Anterior cingulate cortex (tissue), 58 donors: Measurements from ENCODE around the gene YBX2.
"Not testable (repeated sequence)": the region's sequence is repeated elsewhere in the genome, so short reads cannot be mapped to it uniquely, and the experiment has no call there.

Source experiments
- DNase-seq, 58 donors: peaks; one replicate each; lab custom pipeline; 2025; lab: John Stamatoyannopoulos, UW

The YBX2 gene

DNA sequence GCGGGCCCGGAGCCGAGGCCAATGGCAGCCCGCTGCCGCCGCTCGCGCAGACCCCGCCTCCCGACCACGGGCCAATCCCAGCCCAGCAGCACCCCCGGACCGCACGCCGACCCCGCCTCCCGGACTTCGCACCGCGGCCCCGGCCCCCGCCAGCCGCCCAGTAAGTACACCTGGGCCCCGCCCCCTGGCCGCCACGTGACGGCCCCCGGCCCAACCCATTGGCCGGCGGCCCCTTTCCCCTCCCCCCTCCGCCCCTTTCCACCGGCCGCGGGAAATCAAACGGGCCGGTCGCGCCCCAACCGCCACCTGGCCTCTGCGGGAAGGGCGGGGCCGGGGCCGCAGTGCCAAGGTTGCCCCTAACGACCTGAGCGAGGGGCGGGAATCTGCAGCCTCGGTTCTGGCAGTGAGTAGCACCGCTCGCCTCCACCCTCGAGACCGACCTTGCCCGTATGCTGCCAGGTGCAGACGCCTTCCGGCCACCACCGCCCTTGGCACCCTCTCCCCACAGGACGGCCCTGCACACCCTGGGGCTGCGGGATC, at the start of gene YBX2:
YBX2 (minus strand) TSS at position 26 of the 540 bp plus-strand sequence. CDS start 139 bp downstream, outside the sequence.
- peak in 13 of 58 donors; percentile 5 to 61 (median 18) for DNase-seq

DNA sequence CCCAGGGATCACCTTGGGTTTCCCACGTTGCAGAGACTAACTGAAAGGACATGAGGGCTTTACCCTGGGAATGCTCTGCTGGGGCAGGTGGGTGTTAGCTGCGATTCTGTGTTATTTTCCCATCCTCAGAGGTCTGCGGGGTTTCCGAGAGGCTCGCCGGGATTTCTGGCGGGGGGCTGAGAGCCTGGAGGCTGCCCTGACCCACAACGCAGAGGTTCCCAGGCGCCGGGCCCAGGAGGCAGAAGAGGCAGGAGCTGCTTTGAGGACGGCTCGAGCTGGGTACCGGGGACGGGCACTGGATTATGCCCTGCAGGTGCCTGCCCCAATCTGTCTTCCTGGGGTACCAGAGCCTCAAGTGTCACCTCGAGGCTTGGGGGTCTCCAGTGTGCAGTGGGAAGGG, 48.8 kb upstream of the YBX2 start:
- DNase-seq: no peak

GRCh38 chr17:7341842-7342241, 47.4 kb upstream of the YBX2 start:
- DNase-seq: no peak

DNA sequence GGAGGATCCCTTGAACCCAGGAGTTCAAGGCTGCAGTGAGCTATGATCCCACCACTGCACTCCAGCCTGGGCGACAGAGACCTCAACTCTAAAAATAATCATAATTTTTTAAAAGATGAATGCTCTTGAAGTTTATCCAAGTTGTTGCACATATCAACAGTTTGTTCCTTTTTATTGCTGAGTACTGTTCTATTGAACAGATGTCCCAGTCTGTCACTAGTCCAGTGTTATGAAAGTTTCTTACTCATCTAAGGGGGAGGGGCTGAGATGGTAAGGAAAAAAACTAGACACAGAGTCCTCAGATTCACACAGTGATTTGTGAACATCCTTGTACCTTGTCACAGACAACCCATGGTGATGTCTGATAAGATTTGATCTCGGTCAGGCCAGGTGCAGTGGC, 45.7 kb upstream of the YBX2 start:
- no peak for DNase-seq

- not testable (repeated sequence) for DNase-seq
These were observed 43.2 kb upstream of the YBX2 start for GRCh38 chr17:7337600-7337999.

GRCh38 chr17:7336240-7337175, 42.1 kb upstream of the YBX2 start, which contains the start of gene ACAP1:
ACAP1 (plus strand) TSS chr17:7336529; CDS start chr17:7336735, 206 bp downstream.
- DNase-seq: no peak

- not testable (repeated sequence) for DNase-seq
These were observed 41.3 kb upstream of the YBX2 start for GRCh38 chr17:7335765-7336164.

GRCh38 chr17:7334938-7335538, 40.6 kb upstream of the YBX2 start:
- DNase-seq: no peak

- not testable (repeated sequence) for DNase-seq
These were observed 38.2 kb upstream of the YBX2 start for GRCh38 chr17:7332600-7333069.

DNA sequence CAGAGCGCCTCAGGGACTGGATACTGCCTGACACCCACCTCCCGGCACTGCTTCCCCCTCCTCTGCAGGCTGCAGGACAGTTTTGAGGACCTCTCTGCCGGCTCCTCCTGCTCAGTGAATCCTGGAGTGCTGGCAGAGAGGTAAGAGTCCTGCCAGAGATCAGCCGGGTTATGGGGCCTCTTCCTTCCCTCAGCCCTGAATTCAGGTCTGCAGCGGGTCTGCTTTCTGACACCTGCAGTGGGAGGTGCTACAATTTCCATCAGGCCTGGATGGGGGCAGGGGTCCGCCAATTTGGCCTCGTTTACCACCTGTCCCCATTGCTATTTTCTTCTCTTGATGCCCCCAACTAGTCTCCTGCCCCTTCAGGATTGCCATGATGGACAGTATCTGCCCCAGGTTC, 37.7 kb upstream of the YBX2 start:
- no peak for DNase-seq

GRCh38 chr17:7330638-7331015, 36.2 kb upstream of the YBX2 start:
- DNase-seq: no peak

DNA sequence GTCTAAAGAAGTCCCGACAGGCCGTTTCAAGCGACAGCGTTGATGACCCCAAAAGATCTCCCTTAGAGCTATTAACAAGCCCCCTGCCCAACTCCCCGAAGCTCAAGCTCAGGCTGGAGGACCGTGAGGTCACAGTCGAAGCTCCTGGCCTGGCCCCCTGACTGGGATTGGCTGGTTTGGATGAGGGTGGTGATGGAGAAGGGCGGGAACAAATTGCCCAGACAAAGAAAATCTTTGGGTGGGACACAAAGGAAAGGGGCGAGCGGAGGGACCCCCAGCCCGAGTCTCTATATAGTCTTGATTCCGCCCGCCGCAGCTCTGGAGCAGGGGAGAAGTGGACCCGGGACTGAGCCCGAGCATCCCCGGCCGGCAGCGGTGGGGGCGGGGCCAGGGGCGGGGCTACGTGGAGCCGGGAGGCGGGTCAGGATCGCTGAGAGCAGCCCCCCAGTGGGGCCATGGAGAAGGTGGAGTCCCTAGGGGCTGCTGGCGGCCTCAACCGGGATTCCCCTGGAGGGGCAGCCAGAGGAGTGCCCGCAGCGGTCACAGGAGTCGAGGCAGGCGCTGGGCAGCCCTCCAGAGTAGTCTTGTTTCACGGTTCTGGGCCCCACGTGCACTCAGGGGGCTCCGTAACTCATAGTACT, 35.7 kb upstream of the YBX2 start:
- DNase-seq: peak in 54 of 58 donors; percentile 43 to 92 (median 75)

- DNase-seq: peak; percentile 89 to 100 (median 97)
These were observed 35.0 kb upstream of the YBX2 start for GRCh38 chr17:7329374-7329996.

DNA sequence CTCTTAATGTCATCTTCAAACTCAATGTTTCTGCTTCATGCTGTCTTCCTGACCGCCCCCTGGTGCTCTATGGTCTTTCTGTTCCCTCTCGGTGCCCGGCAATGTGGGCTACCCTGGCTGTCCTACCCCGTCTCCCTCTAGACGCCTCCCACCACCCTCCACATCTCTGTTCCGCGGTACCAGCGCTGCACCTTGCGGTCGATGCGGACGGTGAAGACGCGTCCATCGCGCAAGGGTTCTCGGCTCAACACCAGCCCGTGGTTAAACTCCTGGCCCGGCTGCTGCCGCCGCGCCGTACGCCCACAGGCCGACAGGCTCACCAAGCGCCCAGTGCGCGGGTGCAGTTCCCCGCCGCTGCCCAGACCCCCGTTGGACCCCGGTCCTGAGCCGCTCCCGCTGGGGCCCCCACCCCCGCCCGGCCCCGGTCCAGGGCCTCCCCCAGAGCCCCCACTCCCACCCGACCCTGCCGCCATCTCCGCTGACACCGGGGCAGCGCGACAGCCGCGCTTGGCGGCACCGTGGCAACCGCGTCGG, 34.5 kb upstream of the YBX2 start, which contains the start of gene NEURL4:
NEURL4 (minus strand) TSS at position 496 of the 534 bp plus-strand sequence; CDS start at position 473, 23 bp downstream.
- peak in 3 of 58 donors; percentile 31 to 53 (median 51) for DNase-seq

DNA sequence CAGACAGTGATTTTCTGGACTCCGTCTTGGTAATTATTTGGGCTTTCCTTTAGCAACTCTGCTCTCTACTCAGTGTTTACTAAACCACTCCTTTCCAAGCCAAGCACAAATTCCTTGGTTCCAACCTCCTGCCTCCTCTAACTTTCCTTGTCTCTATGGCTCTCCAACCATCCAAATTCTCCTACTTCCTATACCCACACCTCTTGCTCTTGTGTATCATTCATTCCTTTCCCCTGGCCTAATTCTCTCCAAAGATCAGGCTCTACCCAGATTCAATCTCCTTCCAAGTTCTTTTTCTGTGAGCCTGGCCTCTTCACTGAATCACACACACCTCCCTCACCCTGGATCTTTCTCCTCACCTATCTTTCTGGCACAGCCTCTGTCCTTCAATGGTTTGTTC, 33.6 kb upstream of the YBX2 start:
- no peak for DNase-seq

DNA sequence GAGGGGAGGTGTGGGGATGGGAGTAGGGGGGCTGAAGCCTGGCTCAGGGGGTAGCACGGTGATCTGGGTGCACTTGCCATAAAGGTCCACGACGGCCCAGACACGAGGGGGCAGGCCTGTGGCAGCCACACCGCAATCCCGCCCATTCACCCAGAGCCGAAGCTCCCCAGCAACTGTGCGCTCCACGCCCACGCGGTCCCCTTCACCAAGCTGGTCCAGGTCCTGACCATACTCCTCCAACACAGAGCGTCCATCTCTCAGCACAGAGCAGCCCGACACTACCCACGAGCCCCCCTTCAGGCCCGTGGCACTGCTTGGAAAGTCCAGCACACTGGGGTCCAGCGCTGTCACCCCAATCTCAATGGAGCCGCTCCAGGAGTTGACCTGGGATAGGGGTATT, 33.1 kb upstream of the YBX2 start:
- DNase-seq: no peak

DNA sequence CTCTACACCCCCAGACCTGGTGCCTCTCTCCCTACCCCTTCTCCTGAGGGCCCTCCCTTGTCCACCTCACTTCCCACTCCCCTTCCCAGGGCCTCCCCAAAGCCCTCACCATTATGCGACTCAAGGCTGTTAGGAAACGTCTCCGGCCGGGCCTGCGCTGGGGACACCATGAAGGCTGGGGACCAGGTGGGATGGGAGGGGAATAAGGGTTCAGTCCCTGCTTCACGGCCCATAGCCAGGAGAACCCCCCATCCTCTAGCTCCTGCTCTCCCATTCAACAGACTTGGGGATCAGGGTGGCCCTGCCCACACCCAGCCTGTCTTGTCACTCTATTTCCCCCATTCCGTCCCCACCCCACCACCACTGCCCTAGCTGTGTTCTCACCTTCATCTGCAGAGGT, 32.6 kb upstream of the YBX2 start:
- DNase-seq: no peak

DNA sequence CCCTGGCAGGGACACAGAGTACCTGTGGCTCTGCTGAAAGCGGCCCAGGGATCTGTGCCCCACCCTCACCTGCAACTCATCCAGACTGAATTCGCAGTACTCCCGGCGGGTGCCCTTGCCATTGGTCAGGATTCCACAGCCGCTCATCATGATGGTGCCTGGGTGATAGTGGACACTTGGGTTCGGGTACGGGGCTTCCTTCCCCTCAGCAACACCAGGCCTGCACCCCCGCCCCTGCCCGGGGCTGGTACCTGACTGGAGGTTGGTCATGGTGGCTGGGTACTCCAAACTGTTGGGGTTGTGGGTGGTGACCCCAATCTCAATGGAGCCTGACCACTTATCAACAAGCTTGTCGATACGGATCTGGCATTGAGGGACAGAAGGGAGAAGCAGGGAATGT, 31.7 kb upstream of the YBX2 start:
- no peak for DNase-seq

GRCh38 chr17:7325031-7325528, 30.6 kb upstream of the YBX2 start:
- DNase-seq: no peak

DNA sequence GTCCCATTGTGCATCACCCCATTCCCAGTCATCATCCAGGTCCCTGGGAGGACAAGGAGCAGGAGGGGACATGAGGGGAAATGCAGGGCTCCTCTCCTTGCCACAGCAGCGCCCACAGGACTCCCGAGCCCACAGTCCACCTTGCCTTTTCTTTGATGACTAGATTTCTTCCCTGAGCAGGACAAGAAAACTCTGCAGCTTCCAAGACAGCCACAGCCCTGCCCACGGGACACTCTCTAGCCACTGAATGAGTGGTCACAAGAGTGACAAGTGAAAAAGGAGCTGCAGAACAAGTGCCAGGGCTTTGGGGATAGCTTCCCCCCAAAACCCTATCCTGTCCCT, 30.0 kb upstream of the YBX2 start:
- no peak for DNase-seq
